Retinal pigment epithelial cell (primary cell): ENCODE data around the gene NLGN4Y.

Experiments used
- DNase-seq: peaks from one replicate; pipeline ENCODE4 v3.0.0-alpha.2; 2010; ENCODE audit warnings: low read depth
- H3K4me3 ChIP-seq: 2 replicates; pipeline ENCODE4 v1.5.1; 2011; ENCODE audit warnings: mild to moderate bottlenecking, low read length, control low read depth, moderate library complexity
- CTCF ChIP-seq: conservative IDR thresholded peaks from 2 replicates; pipeline ENCODE4 v1.5.1; 2011; ENCODE audit warnings: low read depth, low read length, control low read depth, inconsistent platforms

Gene NLGN4Y

GRCh38 chrY:14748329-14748728 lies 224.0 kb downstream of the NLGN4Y start:
- H3K4me3 ChIP-seq: no peak overlapping the region
- no peak for DNase-seq
- TF ChIP-seq CTCF: no peak

- H3K4me3 ChIP-seq: no peak overlapping the region
- DNase-seq: no peak
- no peak for TF ChIP-seq CTCF
These were observed 231.2 kb downstream of the NLGN4Y start for GRCh38 chrY:14755571-14755970.

GRCh38 chrY:14762903-14763302 lies 238.6 kb downstream of the NLGN4Y start:
- no peak for DNase-seq
- no peak for TF ChIP-seq CTCF
- no peak overlapping the region for H3K4me3 ChIP-seq

GRCh38 chrY:14763600-14763999 lies 239.3 kb downstream of the NLGN4Y start:
- H3K4me3 ChIP-seq: no peak overlapping the region
- no peak for TF ChIP-seq CTCF
- DNase-seq: no peak

- H3K4me3 ChIP-seq: no peak overlapping the region
- no peak for DNase-seq
- no peak for TF ChIP-seq CTCF
These were observed 253.9 kb downstream of the NLGN4Y start for GRCh38 chrY:14778208-14778607.

GRCh38 chrY:14793104-14793503 lies 268.8 kb downstream of the NLGN4Y start:
- H3K4me3 ChIP-seq: no peak overlapping the region
- TF ChIP-seq CTCF: no peak
- DNase-seq: no peak

GRCh38 chrY:14793674-14794073 lies 269.3 kb downstream of the NLGN4Y start:
- no peak overlapping the region for H3K4me3 ChIP-seq
- no peak for DNase-seq
- no peak for TF ChIP-seq CTCF
